GM12801 (cell line): ENCODE results near the gene BRINP1.

Source experiments
- TF ChIP-seq, protein P1 (sequence below): IDR thresholded peaks from one replicate; pipeline ENCODE4 v1.5.1; 2011; ENCODE audit warnings: control low read depth; ENCODE audit not compliant: insufficient read length; ENCODE audit errors: extremely low read depth

BRINP1 gene

DNA sequence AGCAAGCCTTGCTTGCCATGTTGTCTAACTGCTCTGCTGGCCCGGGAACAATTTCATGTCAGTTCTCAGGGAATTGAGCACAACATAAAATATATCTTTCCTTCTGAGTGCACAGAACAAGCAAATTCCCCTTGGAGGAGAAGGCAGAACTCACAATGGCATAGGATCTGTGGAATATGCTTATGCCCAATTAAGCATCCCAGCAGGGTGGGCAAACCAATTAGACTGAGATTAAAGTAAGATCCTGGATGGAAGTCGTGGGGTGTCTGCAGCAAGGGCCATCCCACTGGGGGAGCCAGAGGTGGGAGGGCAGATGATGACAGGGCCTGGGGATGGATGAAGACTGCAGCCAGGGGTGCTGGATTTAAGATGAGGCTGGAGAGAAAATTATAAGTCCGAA, 114.1 kb downstream of the BRINP1 start:
- TF ChIP-seq, protein P1, sequence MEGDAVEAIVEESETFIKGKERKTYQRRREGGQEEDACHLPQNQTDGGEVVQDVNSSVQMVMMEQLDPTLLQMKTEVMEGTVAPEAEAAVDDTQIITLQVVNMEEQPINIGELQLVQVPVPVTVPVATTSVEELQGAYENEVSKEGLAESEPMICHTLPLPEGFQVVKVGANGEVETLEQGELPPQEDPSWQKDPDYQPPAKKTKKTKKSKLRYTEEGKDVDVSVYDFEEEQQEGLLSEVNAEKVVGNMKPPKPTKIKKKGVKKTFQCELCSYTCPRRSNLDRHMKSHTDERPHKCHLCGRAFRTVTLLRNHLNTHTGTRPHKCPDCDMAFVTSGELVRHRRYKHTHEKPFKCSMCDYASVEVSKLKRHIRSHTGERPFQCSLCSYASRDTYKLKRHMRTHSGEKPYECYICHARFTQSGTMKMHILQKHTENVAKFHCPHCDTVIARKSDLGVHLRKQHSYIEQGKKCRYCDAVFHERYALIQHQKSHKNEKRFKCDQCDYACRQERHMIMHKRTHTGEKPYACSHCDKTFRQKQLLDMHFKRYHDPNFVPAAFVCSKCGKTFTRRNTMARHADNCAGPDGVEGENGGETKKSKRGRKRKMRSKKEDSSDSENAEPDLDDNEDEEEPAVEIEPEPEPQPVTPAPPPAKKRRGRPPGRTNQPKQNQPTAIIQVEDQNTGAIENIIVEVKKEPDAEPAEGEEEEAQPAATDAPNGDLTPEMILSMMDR, result no peak

DNA sequence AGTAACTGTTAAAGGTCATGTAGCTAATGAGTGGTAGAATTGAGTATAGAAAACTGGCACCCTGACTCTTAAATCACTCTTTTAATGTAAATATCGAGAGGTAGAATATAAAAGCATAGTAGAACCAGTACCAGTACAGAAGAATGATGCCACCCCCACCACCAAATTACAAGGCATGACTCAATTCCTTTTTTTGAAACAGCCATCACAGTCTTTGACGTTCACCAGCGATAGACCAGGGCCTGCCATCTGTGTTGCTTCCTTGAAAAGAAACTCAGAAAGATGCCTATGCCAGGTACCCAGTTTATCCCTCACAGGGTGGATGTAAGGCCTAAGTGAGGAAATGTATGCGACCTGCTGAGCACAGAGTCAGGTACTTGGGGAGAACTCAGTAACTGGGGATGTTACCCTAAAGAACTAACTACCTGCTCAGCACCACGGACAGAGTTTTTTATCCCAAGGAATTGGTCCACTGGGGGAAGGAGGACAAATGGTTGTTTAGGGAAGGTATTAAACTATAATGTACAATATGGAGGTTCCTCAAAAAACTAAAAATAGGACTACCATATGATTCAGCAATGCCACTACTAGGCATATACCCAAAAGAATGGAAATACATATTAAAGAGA, 116.5 kb downstream of the BRINP1 start:
- TF ChIP-seq, protein P1, result no peak

DNA sequence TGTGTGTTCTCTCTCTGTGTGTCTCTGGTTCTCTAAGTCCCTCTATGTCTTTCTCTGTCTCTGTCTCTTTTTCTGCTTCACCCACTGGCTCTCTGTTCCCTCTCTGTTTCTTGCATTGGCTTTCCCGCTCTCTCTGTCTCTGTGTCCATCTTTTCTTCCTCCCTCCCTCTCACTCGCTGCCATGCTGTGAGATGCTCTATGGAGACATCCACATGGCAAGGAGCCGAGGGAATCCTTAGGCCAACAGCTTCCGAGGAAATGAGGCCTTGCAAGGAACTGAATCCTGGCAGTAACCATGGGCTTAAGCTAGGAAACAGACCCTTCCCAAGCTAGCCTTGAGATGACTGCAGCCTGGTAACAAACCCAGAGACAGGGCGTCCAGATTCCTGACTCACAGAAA, 117.3 kb downstream of the BRINP1 start:
- TF ChIP-seq, protein P1, result no peak

DNA sequence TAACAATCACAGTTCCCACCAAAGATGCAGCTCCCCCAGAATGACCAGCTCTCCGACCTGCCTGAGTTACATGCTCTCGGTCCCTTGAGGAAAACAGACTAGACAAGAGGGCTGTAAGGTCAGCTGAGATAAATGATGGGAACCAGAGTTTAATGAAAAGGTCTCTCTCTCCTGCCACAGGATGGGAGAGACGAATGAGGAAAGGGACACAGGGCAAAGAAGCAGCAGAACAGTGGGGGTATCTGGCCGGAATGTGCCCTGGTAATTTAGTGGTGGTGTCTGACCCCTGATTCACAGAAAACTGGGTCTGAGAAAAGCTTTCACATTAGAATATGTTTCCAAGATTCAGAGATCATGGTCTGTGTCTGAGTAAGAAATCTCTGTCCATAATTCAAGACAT, 118.5 kb downstream of the BRINP1 start:
- TF ChIP-seq, protein P1, result no peak

DNA sequence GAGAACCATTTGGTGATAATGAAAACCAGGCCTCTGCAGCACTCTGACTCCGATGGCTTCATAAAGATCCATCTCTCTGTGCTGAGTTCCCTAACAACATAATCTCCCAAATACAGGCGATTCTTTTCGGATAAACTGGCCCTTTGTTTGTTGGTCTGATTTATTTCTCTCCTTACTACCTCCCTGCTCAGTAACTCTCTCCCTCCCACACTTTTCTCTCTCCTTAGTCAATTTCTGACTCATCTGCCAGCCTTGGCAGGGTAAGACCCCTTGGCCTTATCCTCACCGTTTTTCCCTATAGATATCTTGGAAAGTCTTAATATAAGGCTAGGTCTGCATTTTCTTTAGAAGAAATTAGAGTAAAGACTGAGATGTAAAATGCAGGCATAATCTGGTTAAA, 128.7 kb downstream of the BRINP1 start:
- TF ChIP-seq, protein P1, result no peak

DNA sequence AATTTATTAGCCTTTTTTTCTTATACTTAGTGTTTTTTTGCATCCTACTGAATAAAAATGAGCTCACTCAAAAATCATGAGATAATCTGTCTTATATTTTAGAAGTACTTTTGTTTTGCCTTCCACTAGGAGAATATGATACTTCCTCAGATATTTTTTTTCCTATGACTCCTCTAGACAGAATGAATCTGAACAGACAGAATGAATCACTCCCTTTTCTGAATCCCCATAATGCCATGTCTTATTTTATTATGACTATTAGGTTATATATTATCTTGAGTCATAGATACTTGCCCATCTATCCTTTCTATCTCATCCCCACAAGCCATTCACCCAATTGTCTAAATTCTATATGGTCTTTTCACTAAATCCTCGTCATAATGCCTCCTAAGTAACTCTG, 134.6 kb downstream of the BRINP1 start:
- TF ChIP-seq, protein P1, result no peak

DNA sequence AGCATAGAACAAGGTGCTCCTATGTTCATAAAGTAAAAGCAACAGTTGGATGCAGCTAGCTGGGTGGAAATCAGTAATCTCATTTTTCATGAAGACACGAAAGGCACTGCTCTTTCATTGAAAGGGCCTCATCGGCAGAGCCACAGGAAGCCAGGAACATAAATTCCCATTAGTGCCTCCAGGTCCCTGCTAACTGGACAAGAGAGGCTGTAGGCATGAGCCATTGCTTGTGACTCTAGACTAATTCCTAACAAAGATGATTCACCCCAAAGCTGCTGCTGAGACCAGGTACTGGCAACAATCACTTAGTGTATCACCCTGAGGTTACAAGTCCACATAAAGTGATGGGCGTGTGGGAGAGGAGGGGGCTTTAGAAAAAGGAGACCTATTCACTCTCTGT, 141.8 kb downstream of the BRINP1 start:
- TF ChIP-seq, protein P1, result no peak
